NK-92 (cell line): Measurements from ENCODE around the gene GSTCD.
"Not testable (repeated sequence)": the region's sequence is repeated elsewhere in the genome, so short reads cannot be mapped to it uniquely, and the experiment has no call there.

Source experiments
- DNase-seq: peaks from one replicate; lab custom pipeline; 2025; ENCODE audit not compliant: unreplicated experiment; lab: John Stamatoyannopoulos, UW

GSTCD gene

DNA sequence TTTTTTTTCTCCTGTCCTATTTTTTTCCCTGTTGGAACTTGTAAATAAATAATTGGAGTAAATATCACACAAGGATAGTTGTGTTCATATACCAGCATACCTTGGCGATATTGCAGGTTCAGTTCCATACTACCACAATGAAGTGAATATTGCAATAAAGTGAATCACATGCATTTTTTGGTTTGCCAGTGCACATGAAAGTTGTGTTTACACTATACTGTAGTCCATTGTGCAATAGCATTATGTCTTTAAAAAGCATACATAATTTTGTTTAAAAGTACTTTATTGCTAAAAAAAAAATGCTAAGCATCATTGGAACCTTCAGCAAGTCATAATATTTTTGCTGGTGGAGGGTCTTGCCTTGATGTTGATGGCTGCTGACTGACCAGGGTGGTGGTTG lies 88.6 kb downstream of the GSTCD start:
- DNase-seq = no peak

DNA sequence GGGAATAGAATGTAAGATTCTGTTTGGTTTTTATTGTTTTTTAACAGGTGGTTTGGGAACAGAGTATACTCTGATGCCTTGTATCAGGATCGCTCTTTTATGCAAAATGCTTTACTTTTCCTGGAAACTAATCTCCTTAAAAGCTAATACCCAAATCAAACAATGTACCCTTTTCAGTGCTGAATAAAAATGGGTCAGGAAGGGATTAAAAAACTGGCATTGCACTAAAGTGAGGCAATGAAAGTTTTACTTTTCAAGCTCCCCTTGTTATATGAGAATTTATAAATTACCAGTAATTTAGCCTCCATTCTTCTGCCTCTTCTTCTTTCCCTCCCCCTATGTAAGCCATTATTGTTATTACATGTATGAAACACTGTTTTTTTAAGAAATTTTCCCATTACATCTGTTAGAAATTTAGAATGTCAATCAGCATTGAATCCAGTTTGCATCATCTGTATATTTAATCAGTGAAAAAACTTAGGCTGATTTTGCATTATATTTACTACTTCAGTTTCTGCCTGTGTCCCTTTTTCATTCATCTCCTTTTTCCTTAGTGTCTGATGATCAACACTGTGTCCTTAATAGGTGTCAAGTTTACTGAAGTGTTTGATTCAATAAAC lies 97.0 kb downstream of the GSTCD start:
- DNase-seq = no peak

DNA sequence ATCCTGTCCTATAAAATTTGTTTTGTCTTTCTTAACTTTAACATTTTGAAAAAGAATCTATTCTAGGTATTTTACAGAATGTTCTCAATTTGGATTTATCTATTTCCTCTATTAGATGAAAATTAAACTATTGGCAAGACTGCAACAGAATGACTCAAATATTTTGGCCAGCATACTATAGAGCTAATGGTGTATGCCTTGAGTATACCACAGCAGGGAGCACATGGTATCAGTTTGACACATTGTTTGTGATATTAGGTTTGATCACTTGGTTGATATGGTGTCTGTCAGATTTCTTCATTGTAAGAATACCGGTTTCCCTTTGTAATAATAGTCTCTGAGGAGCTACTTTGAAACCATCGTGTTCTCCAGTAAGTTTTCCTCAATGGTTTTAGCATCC lies 98.9 kb downstream of the GSTCD start:
- no peak for DNase-seq

DNA sequence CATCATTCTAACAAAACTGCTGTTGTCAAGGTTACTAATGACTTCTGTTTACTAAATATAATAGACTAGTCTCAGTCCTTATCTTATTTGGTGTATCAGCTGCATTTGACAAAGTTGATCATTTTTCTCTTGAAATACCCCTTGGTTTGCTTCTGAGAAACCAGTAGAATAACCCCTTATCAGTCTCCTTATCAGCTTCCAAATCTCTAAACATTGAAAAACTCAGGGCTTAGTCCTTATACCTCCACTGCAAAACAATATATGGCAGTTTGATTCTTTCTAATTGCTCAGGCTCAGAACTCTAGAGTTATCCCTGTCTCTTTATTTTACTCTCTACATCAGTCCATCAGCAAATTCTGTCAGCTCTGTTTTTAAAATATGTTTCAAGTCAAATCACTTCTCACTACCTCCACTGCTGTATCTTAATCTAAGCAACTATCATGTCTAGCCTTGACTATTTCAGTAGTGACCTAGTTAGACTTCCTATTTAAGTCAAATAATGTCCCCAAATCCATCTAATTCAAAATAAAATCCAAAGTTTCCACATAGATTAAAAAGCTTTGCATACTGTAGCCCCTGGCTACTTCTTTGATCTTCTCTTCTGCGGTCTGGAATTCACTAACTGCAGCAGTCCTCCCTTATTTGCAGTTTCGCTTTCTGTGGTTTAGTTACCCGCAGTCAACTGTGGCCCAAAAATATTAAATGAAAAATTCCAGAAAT lies 99.6 kb downstream of the GSTCD start:
- no peak for DNase-seq

DNA sequence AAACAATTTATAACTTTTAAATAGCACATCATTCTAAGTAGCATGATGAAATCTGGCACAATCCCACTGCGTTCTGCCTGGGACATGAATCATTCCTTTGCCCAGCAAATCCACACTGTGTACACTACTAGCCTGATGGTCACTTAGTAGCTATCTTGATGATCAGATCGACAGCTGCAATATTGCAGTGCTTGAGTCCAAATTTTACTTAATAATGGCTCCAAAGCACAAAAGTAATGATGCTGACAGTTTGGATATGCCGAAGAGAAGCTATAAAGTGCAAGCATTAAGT lies 100.1 kb downstream of the GSTCD start:
- no peak for DNase-seq

DNA sequence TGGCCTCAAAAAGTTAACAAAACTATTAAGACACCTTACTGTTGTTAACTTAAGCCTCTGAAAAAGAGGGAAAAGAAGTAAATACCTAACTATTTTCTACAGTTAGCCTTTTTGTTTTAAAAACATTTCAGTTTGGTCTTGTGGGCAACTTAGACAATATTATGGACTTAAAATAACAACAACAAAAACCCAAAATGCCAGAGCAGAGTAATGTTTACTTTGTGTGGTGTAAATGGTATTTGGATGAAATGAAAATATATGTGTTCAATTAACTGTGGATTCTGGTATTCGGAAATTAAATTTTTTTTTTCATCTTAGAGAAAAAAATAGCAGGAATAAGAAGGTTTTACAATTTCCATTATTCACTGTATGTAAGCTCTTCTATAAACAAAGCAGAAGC lies 107.1 kb downstream of the GSTCD start:
- no peak for DNase-seq

DNA sequence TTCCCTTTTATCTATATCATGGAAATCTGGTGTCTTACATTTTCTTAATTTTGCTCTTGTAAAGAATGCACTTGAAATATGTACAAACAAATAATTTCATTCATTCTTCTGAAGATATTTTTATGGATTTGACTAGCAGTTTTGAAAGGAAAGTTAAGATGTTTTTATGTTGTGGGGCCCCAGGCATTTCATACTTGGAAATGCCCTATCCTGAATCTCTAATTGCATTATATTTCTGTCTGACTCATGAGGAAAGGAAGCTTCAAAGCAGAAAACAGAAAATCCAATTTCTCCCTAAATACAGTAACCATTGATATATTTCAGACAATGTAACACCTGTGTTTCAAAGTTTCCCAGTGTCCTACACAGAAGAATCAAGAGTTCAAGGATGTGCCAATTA lies 113.5 kb downstream of the GSTCD start:
- DNase-seq = no peak

DNA sequence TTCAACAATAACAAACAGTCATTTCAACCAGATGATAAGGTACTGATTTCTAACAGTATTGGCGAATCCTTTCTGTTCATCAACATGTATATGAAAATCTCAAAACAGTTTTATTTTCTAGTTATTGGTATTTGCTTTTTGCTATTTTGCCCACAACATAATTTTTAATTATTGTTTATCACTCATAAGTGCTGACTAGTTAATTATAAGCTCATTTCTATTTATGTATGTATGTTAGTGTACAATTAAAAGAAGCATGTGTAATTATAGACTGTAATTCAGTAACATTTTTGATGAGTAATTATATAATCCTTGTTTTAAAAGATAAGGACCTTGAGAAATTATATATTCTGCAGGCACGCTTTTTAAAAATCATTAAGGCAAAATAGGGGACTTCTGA lies 119.5 kb downstream of the GSTCD start:
- DNase-seq = no peak

DNA sequence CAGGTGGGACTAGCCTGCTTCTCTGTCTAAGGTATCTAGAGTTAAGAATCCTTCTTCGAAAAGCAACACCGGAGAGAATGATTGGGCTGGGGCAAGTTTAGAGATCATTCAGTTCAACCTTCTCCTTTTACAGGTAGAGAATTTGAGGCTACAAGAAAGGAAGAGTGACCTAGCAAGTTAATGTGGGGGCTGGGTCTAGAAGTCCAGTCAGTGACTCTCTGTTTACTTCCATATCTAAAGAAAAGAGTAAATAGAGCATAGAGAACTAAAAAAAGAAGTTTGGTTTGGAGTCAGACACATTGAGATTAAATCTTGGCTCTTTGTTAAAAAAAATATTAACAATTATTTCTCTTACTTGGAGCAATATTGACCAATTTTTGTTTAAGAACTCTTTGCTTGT lies 122.6 kb downstream of the GSTCD start:
- DNase-seq = no peak

DNA sequence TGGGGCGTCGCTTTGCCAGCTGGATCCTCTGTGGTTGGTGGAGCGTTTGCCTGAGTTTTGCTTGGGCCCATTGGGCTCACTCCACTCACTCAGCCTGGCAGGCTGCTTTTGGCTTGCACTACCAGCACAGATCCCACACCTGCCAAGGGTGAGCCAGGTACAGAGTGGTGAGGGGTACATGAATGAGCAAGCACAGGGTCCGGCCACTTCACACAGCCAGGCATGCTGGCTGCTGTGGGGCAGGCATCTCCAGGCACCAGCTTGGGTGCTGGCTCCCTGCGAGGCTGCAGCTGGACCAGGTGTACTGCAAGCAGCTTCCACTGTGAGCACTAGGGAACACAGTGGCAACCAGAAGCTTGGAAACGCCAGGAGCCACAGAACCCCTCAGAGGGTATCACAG lies 126.6 kb downstream of the GSTCD start:
- no peak for DNase-seq

DNA sequence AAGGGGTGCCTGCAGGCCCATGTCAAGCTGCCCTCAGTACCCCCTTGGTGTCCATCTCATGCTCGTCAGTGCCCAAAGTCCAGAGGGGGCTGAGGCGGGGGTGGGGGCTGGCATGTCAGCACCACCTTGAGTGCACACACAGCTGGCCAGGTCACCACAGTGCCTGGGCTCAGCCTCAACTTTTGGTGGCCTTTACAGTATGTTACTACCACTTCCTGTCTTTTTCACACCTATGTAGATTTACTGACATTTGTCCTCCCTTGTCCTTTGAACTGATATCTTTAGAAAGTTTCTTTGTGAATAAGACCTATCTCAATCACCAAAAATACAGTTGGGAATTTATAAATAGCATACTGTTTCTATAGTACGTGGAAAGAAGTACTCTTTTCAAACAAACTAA lies 128.0 kb downstream of the GSTCD start:
- DNase-seq = no peak

DNA sequence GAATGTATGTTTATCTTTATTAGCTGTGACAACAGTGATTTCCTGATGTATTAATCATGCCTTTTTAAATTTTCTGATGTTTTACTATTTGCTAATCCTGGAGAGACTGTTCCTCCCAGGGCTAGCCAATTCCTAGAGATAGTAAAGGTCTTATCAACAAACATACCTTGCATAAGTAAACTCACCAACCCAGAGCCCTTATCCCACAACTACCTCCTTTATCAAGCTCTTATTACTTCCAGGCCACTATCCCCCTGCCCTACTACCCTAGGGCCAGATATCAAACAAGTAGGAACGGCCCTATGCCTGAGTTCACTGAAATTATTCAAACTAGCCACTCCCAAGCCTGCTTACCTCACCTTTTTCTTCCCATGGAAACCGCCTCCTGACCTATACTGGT lies 128.5 kb downstream of the GSTCD start:
- DNase-seq = no peak

DNA sequence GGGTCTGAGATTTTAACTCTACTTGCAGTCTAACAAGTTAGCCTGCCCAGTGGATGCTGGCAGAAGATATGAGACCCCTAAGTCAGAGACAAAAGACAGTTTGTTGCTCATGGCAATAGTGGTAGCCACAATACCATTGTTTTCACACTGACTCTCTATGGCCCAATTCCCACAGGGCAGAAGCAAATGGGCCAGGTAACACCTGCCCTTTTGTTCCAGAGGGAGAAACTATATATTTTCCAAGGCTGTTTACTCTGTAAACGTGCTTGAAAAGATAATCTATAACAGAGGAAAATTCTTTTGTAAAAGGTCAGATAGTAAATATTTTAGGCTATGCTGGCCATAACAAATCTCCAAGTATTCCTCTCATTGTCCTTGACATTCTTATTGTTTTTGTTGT lies 129.5 kb downstream of the GSTCD start:
- no peak for DNase-seq

DNA sequence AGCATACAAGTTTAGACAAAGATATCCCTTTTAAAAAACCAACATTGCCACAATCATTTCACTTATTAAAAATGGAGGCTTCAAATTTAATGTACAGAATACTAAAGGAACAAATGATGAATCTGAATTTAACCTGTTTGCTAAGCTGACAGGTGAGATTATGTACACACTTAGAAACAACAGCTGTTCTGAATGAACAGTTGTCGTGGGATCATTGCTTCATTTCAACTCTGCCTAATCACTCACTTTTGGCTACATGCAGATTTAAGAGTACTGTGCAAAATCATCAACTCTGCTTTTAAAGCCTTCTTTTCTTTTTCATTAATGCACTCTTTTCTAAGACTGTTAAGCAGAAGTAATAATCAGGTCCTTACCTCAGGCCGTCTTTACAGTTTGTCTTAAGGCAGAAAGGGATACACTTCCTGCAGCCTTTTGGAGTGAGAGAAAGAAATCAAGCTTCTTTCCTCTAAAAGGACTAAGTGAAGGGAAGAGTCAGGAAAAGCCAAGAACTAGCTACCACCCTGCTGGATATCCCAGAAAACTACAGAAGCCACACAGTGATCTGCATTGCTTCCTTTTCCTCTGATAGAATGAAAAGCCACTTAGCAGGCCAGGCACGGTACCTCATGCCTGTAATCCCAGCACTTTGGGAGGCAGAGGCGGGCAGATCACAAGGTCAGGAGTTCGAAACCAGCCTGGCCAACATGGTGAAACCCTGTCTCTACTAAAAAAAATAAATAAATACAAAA lies 132.0 kb downstream of the GSTCD start:
- no peak for DNase-seq

DNA sequence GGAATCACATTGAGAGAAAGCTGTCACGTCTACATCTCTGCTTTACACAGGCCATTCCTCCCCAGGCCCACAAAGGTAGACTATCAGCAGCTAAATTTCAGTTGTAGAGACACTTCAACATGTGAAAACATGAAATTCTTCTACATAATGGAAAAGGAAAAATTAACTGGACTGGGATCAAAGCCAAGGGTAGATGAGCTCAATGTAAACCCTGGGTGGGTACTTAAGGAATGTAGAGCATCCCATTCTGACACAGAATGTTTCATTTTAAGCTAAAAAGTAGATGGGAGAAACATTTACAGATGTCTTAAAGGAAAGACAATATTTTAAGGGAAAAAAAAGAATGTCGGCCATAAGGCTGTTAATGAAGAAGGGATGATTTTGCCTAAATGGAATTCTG lies 135.4 kb downstream of the GSTCD start:
- DNase-seq = no peak

DNA sequence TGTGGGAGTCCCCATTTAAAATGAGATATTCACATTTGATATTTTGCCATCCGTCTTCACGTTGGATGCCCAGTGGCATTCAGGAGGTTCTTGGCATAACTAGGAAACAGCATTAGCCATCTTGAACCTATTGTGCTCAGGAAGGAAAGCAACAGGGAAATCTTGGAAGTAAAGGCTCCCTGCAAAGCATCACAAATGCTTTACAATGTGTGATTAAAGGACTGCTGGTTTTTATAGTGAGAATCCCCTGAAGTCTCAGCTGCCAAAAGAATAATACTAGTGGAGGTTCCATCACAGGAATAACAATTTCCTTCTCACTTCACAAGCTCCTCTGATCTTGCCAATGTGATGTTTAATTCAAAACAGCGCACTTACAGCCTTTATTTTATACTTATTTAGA lies 137.0 kb downstream of the GSTCD start:
- no peak for DNase-seq

DNA sequence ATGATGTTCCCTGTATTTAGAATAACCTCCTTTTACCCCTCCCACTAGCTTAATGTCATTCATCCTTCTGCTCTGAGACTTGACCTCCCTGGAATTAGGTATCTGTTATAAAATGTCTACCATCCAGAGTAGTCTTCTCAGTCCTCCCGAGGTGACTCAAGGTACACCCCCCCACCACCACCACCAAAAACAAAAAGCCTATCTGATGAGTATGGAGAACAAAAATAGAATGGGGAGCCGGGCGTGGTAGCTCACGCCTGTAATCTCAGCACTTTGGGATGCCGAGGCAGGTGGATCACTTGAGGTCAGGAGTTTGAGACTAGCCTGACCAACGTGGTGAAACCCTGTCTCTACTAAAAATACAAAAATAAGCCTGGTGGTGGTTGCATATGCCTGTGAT lies 139.8 kb downstream of the GSTCD start:
- DNase-seq = not testable (repeated sequence)

DNA sequence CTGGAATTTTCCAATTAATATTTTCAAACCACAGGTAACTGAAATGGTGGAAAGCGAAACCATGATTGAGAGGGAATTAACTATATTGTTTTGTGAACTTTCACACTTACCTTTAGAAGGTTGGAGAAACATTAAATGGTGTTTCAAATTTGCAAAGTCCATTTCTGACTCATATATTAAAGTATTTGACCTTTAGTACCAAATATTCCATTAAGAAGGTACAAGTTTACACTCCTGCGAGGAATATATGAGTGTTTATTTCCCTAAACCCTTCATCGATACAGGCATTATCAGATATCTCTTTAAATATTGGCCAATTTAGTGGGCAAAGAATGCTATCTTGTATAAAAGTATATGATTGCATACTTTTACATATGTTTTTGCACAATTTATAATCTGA lies 142.6 kb downstream of the GSTCD start:
- no peak for DNase-seq

DNA sequence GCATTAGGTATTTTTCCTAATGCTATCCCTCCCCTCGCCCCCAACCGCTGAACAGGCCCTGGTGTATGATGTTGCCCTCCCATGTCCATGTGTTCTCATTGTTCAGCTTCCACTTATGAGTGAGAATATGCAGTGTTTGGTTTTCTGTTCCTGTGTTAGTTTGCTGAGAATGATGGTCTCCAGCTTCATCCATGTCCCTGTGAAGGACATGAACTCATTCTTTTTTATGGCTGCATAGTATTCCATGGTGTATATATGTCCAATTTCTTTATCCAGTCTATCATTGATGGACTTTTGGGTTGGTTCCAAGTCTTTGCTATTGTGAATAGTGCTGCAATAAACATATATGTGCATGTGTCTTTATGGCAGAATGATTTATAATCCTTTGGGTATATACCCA lies 143.6 kb downstream of the GSTCD start:
- not testable (repeated sequence) for DNase-seq

DNA sequence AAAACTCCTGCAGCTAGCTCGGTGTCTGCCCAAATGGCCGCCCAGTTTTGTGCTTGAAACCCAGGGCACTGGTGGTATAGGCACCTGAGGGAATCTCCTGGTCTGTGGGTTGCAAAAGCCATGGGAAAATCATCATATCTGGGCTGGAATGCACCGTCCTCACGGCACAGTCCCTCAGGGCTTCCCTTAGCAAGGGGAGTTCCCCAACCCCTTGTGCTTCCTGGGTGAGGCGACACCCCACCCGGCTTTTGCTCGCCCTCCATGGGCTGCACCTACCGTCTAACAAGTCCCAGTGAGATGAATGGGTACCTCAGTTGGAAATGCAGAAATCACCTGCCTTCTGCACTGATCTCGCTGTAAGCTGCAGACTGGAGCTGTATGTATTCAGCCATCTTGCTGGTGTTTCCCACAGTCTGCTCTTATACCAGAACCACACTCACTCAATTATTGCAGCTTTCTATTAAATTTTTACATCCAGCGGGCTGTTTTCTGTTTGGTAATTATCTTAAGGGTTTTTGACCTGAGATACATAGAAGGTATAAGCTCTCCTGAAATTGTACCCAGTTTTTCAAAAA lies 150.0 kb downstream of the GSTCD start:
- no peak for DNase-seq

DNA sequence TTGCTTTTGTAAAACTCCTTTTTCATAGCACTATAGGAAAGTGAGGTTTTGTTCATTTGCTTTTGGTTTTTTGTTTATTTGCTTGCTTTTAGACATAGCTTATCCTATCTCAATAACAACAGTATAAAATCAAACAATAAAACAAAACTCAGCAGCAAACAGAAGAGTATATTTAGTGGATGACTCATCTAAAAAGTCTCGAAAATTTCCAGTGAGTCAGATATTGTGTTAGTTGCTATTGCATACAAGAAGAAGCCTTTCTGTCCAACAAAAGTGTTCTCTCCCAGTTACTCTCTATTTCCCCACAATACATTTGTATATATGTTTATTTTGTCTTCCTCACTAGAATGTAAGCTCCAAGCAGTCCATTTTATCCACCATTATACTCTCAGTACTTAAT lies 150.6 kb downstream of the GSTCD start:
- DNase-seq = no peak

DNA sequence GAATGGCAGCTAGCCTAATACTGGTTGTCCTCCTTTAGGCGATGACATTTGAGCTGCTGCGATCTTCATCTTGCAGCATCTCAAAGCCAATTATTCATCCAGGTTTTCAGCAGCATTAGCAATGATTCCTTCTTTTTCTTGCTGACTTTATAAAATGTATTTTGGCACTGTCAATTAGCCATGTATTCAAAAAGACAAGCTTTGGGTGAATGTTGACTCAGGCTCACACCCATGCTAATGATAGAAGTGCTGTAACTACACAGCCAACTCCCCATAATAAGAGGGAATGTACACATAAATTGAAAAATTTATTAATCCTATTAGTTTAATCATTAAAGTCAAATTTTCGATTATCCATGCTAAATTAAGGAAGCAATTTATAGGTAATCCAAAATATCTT lies 162.4 kb downstream of the GSTCD start:
- DNase-seq = no peak
